SK-N-SH treated with all-trans-retinoic acid at 6 μM for 48 hours (cell line): ENCODE measurements around the gene DHH.

Source experiments
- ATAC-seq: fragments of 200-7000 bp; cut with Tn5 transposase; 3 replicates; pipeline ENCODE4 v1.9.1; 2020; ENCODE audit warnings: mild to moderate bottlenecking, moderate library complexity
- ARNTL ChIP-seq: fragments of 450-650 bp; formaldehyde crosslinking; IDR thresholded peaks from 2 replicates; pipeline ENCODE4 v1.5.0; 2020; ENCODE audit warnings: low read depth, mild to moderate bottlenecking, moderate library complexity, borderline replicate concordance
- BACH2 ChIP-seq: fragments of 250-450 bp; sonication (Bioruptor Pico); IDR thresholded peaks from 2 replicates; pipeline ENCODE4 v1.9.0; 2021; ENCODE audit warnings: mild to moderate bottlenecking, borderline replicate concordance
- CSDC2 ChIP-seq: fragments of 250-450 bp; sonication (Bioruptor Pico); IDR thresholded peaks from 2 replicates; pipeline ENCODE4 v1.5.0; 2020; ENCODE audit warnings: mild to moderate bottlenecking, moderate library complexity
- ESRRG ChIP-seq: fragments of 250-450 bp; sonication (Bioruptor Pico); IDR thresholded peaks from 2 replicates; pipeline ENCODE4 v1.6.1; 2021; ENCODE audit warnings: mild to moderate bottlenecking
- GLIS3 ChIP-seq: fragments of 250-450 bp; sonication (Bioruptor Pico); IDR thresholded peaks from 2 replicates; pipeline ENCODE4 v1.5.0; 2020; ENCODE audit warnings: mild to moderate bottlenecking, moderate library complexity
- ISL1 ChIP-seq: fragments of 250-450 bp; sonication (Bioruptor Pico); IDR thresholded peaks from 2 replicates; pipeline ENCODE4 v2.1.2; 2022; ENCODE audit warnings: mild to moderate bottlenecking, moderate library complexity
- OSR1 ChIP-seq: fragments of 250-450 bp; sonication (Bioruptor Pico); IDR thresholded peaks from 2 replicates; pipeline ENCODE4 v1.8.0; 2022; ENCODE audit warnings: moderate library complexity, mild to moderate bottlenecking, inconsistent platforms
- PPARA ChIP-seq: fragments of 250-450 bp; sonication (Bioruptor Pico); IDR thresholded peaks from 2 replicates; pipeline ENCODE4 v1.5.0; 2020; ENCODE audit warnings: mild to moderate bottlenecking, borderline replicate concordance
- RARB ChIP-seq: fragments of 250-450 bp; sonication (Bioruptor Pico); IDR thresholded peaks from 2 replicates; pipeline ENCODE4 v1.8.0; 2021; ENCODE audit warnings: mild to moderate bottlenecking, moderate library complexity
- SNAI2 ChIP-seq: fragments of 250-450 bp; sonication (Bioruptor Pico); IDR thresholded peaks from 2 replicates; pipeline ENCODE4 v1.5.0; 2020; ENCODE audit warnings: mild to moderate bottlenecking, moderate library complexity
- TCF4 ChIP-seq: fragments of 250-450 bp; sonication (Bioruptor Pico); IDR thresholded peaks from 2 replicates; pipeline ENCODE4 v1.8.0; 2021; ENCODE audit warnings: mild to moderate bottlenecking, moderate library complexity, borderline replicate concordance
- TOX ChIP-seq: fragments of 250-450 bp; sonication (Bioruptor Pico); IDR thresholded peaks from 2 replicates; pipeline ENCODE4 v1.8.0; 2021; ENCODE audit warnings: mild to moderate bottlenecking, moderate library complexity, borderline replicate concordance
- TSHZ2 ChIP-seq: fragments of 250-450 bp; sonication (Bioruptor Pico); IDR thresholded peaks from 2 replicates; pipeline ENCODE4 v1.5.0; 2020; ENCODE audit warnings: mild to moderate bottlenecking, moderate library complexity
- ZC3H10 ChIP-seq: fragments of 250-450 bp; sonication (Bioruptor Pico); IDR thresholded peaks from 2 replicates; pipeline ENCODE4 v1.5.1; 2021; ENCODE audit warnings: mild to moderate bottlenecking, moderate library complexity
- ZFP30 ChIP-seq: fragments of 450-650 bp; formaldehyde crosslinking; IDR thresholded peaks from 2 replicates; pipeline ENCODE4 v1.5.0; 2022; ENCODE audit warnings: mild to moderate bottlenecking, moderate library complexity
- ZNF565 ChIP-seq: fragments of 450-650 bp; formaldehyde crosslinking; conservative IDR thresholded peaks from 2 replicates; pipeline ENCODE4 v1.5.0; 2020; ENCODE audit warnings: low read depth, mild to moderate bottlenecking, moderate library complexity
- ZNF70 ChIP-seq: fragments of 450-650 bp; formaldehyde crosslinking; IDR thresholded peaks from 2 replicates; pipeline ENCODE4 v1.5.0; 2020; ENCODE audit warnings: mild to moderate bottlenecking, moderate library complexity
- ZNF8 ChIP-seq: fragments of 450-650 bp; formaldehyde crosslinking; IDR thresholded peaks from 2 replicates; pipeline ENCODE4 v1.5.0; 2020; ENCODE audit warnings: mild to moderate bottlenecking, moderate library complexity
- TF ChIP-seq, protein P1 (sequence below): fragments of 250-450 bp; sonication (Bioruptor Pico); IDR thresholded peaks from 2 replicates; pipeline ENCODE4 v1.5.1; 2020; ENCODE audit warnings: low read depth, mild to moderate bottlenecking, moderate library complexity
- TF ChIP-seq, protein P2 (sequence below): fragments of 250-450 bp; sonication (Bioruptor Pico); IDR thresholded peaks from 2 replicates; pipeline ENCODE4 v1.8.0; 2021; ENCODE audit warnings: low read depth, mild to moderate bottlenecking, moderate library complexity, borderline replicate concordance
- TF ChIP-seq, protein P3 (sequence below): fragments of 250-450 bp; sonication (Bioruptor Pico); IDR thresholded peaks from 2 replicates; pipeline ENCODE4 v1.5.1; 2021; ENCODE audit warnings: mild to moderate bottlenecking, moderate library complexity

DHH gene

DNA sequence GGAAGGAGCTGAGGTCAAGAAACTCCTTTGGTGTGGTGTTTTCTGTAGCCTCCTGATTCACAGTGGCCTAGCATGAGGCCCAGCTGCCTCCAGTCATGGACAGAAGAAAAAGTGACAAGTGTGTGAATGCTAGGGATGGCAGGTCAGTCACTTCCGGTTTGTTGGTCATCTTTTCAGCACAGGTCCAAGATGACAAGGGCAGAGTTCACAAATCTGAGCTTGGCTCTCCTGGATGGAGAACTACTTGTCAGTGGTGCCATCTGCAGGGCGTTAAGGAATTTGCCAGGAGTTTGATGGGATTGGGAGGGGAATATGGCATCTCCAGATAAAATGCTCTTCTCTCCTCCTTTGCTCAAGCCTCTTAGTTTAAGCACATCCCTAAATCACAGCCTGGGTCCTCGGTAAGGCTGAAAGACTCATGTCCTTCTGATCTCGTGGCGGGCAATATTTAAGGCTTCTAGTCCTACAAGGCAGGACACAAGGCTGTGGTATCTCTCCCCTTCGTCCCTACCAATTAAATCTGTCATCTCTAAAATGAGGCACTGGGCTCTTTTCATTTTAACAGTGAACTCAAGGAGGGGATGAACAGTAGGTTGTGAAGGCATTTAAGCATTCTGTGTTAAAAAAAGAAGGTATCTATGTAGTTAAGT, 26.6 kb upstream of the DHH start:
- TF ChIP-seq RARB (CRISPR knock-in tag) = no peak
- no peak for TF ChIP-seq OSR1 (CRISPR knock-in tag)
- no peak for TF ChIP-seq PPARA (CRISPR knock-in tag)
- TF ChIP-seq ZNF565 = no peak
- no peak for TF ChIP-seq TCF4 (CRISPR knock-in tag)
- no peak for TF ChIP-seq ESRRG
- TF ChIP-seq ZNF8 = no peak
- TF ChIP-seq GLIS3 (CRISPR knock-in tag) = no peak
- peak; percentile 83 for ATAC-seq

DNA sequence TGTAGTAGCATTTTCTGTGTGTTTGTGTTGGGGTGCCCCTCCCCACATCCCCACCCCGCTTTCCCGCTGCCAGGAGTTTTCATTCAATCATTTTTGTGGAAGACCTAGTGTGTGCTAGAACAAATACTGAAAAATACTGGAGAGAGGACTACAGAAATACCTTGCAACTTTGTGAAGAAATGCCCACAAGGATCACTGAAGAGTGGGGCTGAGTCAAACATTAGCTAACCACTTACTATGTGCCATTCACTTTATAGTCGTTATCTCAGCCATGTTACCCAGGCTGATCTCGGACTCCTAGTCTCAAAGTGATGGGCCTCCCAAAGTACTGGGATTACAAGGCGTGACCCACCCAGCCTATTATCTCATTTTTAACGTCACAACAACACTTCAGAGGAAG, 16.6 kb upstream of the DHH start:
- ATAC-seq = no peak
- TF ChIP-seq ARNTL (no peak), OSR1 (CRISPR knock-in tag) (no peak), CSDC2 (CRISPR knock-in tag) (no peak), BACH2 (CRISPR knock-in tag) (no peak), ZC3H10 (no peak), RARB (CRISPR knock-in tag) (no peak), TOX (no peak), ZFP30 (no peak), TSHZ2 (CRISPR knock-in tag) (no peak), TCF4 (CRISPR knock-in tag) (no peak), ISL1 (CRISPR knock-in tag) (no peak), ESRRG (no peak), PPARA (CRISPR knock-in tag) (no peak), ZNF565 (no peak)
- TF ChIP-seq, protein P1, sequence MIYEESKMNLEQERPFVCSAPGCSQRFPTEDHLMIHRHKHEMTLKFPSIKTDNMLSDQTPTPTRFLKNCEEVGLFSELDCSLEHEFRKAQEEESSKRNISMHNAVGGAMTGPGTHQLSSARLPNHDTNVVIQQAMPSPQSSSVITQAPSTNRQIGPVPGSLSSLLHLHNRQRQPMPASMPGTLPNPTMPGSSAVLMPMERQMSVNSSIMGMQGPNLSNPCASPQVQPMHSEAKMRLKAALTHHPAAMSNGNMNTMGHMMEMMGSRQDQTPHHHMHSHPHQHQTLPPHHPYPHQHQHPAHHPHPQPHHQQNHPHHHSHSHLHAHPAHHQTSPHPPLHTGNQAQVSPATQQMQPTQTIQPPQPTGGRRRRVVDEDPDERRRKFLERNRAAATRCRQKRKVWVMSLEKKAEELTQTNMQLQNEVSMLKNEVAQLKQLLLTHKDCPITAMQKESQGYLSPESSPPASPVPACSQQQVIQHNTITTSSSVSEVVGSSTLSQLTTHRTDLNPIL = no peak
- TF ChIP-seq, protein P2, sequence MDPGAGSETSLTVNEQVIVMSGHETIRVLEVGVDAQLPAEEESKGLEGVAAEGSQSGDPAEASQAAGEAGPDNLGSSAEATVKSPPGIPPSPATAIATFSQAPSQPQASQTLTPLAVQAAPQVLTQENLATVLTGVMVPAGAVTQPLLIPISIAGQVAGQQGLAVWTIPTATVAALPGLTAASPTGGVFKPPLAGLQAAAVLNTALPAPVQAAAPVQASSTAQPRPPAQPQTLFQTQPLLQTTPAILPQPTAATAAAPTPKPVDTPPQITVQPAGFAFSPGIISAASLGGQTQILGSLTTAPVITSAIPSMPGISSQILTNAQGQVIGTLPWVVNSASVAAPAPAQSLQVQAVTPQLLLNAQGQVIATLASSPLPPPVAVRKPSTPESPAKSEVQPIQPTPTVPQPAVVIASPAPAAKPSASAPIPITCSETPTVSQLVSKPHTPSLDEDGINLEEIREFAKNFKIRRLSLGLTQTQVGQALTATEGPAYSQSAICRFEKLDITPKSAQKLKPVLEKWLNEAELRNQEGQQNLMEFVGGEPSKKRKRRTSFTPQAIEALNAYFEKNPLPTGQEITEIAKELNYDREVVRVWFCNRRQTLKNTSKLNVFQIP (CRISPR knock-in tag) = no peak

- peak; percentile 97 for ATAC-seq
- TF ChIP-seq CSDC2 (CRISPR knock-in tag) (no peak), ZNF70 (no peak), GLIS3 (CRISPR knock-in tag) (no peak), BACH2 (CRISPR knock-in tag) (no peak), SNAI2 (no peak), ESRRG (no peak), ZFP30 (no peak), ZNF8 (no peak), ZNF565 (no peak)
- TF ChIP-seq, protein P3, sequence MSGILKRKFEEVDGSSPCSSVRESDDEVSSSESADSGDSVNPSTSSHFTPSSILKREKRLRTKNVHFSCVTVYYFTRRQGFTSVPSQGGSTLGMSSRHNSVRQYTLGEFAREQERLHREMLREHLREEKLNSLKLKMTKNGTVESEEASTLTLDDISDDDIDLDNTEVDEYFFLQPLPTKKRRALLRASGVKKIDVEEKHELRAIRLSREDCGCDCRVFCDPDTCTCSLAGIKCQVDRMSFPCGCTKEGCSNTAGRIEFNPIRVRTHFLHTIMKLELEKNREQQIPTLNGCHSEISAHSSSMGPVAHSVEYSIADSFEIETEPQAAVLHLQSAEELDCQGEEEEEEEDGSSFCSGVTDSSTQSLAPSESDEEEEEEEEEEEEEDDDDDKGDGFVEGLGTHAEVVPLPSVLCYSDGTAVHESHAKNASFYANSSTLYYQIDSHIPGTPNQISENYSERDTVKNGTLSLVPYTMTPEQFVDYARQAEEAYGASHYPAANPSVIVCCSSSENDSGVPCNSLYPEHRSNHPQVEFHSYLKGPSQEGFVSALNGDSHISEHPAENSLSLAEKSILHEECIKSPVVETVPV (CRISPR knock-in tag) = no peak
- TF ChIP-seq, all 23 proteins: peak for 0
Measured at GRCh38 chr12:49110464-49111155, 16.0 kb upstream of the DHH start, which contains the start of gene LMBR1L. Gene LMBR1L, minus strand, starts transcription at chr12:49110847. Its CDS starts 292 bp downstream, at chr12:49110555.
